ENCODE measurements around the gene HADH.
"Not testable (repeated sequence)": the region's sequence is repeated elsewhere in the genome, so short reads cannot be mapped to it uniquely, and the experiment has no call there.

Gene HADH

DNA sequence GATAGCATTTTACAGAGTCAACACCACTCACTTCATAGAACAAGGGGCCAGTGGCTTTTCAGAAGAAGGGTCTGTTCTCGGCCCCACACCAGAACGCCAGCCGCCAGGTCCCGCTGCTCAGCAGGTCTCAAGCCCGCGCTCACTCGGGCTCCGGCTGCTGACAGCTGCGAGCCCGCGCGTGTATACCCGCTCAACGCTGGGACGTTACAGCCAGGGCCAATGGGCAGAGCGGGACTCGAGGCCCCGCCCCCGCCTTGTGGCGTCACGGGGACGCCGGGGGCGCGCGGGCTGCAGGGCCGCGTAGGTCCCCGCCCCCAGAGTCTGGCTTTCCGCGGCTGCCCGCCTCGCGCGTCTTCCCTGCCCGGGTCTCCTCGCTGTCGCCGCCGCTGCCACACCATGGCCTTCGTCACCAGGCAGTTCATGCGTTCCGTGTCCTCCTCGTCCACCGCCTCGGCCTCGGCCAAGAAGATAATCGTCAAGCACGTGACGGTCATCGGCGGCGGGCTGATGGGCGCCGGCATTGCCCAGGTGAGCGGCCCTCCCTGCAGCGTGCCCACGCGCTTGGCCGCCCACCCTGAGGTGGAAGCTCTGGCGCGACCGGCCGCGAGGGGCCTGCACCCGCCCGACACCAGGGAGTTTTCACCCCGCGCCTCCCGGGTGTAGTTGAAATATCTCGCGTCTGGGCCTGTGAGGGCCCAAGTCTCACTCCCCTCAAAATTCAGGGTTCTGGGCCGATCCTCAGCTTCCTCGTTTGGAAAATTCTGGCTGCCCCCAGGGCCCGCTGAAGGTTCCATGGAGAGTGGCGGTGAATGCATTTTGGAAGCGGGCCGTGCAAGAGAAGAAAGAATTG is at the start of gene HADH:
Gene HADH (plus strand): TSS at position 353 of the 850 bp plus-strand sequence. CDS start 44 bp downstream, at position 397.
- peak; percentile 87 to 90 for DNase-seq (ENCODE audit: low read depth in 2 of 2)

DNA sequence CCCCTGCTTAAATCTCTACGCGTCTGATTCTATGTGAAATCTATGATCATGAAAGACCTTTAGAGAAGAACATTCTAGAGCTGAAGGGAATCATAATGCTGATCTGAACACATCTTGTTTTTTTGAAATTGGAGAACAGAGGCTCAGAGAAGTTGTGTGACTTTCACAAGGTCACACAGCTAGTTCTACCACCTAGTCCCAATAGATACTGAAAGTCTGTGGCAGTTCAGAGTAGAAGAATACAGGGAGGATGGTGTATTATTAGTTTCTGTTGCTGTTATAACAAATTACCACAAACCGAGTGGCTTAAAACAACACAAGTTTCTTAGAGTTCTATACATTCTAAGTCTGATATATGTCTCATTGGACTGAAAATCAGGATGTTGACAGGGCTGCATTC is 43.9 kb upstream of the HADH start:
- DNase-seq (ENCODE audit: low read depth in 2 of 2) = no peak

DNA sequence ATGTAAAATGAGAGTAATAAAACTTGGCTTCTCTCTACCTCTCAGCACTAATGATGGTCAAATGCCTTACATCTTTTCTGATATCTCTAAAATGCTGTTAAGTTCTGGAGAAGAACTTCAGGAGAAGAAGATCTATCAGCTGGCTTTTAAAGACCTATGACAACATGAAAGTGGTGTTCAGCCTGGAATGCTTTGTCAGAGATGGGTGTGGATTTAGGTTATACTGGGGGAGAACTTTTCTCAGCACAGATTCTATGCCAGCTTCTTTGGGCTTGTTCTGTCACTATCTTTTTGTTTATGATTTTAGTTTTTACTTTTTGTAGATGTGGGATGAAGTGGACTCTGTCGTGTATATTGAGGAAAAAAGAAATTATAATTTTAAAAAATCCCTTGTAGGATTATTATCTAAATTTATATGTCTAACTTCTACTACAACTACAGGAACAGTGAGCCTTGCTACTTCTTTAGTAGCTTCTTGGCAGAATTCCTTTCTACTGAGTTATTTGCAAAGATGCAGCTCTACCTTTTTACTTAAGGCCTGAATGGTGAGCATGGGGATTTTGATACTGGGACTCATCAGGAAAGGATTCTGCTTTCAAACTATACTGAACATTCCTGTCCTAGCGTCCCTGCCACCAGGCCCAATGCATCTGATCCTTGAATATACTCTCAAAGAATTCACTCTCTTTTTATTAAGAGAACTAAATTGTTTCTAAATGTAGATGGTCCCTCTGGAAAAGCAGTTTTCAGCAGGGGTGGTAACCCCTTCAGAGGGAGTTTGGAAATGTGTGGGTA is 38.7 kb upstream of the HADH start:
- no peak for DNase-seq (ENCODE audit: low read depth in 2 of 2)

DNA sequence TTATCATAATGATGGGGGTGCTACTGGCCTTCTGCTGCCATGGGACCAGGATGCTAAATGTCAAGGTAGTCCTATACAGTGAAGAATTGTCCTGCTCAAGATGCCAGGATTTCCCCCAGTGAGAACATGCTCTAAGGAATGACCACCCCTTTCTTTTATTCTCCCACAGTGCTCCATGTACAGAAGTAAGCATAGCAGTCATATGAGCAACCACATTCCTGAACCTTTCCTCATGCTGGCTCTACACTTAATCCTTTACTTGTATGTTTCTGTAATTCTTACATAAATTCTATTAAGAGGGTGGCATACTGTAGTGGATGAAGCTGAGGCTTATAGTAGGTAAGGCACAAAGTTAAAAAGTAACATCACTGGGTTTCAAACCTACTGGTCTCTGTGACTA is 38.1 kb upstream of the HADH start:
- no peak for DNase-seq (ENCODE audit: low read depth in 2 of 2)

DNA sequence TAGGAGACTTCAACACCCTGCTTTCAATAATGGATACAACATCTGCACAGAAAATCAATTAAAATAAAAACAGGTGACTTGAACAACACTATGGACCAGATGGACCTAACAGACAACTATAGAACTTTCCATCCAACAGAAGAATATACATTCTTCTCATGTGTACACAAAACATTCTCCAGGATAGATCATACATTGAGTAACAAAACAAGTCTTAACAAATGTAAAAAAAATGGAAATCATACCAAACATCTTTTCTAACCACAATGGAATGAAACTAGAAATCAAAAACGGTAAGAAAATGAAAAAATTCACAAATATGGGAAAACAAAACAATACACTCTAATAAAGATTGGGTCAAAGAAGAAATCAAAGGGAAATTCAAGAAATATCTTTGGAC is 33.7 kb upstream of the HADH start:
- no peak for DNase-seq (ENCODE audit: low read depth in 2 of 2)

DNA sequence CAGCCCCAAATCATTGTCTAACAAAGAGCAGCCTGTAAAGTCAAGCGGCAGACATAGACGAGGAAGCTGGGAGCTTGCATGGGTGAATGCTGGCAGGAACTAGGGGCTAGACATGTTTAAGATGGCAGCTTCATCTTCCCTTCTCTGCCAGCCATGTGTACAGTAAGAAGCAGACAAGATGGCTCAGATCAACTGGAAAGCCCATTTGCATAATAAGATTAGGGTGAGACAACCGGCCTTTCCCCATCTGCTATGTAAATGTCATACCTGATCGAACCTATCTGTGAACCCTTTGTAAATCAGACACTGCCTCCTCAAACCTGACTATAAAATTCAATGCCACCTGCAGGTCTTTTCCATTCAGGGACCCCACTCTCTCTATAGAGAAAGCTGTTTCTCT is 22.8 kb upstream of the HADH start:
- no peak for DNase-seq (ENCODE audit: low read depth in 2 of 2)

DNA sequence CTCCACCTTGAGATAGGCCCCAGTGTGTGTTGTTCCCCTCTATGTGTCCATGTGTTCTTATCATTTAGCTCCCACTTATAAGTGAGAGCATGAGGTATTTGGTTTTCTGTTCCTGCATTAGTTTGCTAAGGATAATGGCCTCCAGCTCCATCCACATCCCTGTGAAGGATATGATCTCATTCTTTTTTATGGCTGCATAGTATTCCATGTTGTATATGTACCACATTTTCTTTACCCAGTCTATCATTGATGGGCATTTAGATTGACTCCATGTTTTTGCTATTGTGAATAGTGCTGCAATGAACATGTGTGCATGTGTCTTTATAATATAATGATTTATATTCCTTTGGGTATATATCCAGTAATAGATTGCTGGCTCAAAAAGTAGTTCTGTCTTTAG is 22.2 kb upstream of the HADH start:
- not testable (repeated sequence) for DNase-seq (ENCODE audit: low read depth in 2 of 2)

DNA sequence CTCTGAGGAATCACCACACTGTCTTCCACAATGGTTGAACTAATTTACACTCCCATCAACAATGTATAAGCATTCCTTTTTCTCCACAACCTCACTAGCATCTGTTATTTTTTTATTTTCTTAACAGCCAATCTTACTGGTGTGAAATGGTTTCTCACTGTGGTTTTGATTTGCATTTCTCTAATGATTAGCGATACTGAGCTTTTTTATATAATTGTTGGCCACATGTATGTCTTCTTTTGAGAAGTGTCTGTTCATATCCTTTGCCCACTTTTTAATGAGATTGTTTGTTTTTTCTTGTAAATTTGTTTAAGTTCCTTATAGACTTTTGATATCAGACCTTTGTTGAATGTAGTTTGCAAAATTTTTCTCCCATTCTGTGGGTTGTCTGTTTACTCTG is 21.8 kb upstream of the HADH start:
- not testable (repeated sequence) for DNase-seq (ENCODE audit: low read depth in 2 of 2)

DNA sequence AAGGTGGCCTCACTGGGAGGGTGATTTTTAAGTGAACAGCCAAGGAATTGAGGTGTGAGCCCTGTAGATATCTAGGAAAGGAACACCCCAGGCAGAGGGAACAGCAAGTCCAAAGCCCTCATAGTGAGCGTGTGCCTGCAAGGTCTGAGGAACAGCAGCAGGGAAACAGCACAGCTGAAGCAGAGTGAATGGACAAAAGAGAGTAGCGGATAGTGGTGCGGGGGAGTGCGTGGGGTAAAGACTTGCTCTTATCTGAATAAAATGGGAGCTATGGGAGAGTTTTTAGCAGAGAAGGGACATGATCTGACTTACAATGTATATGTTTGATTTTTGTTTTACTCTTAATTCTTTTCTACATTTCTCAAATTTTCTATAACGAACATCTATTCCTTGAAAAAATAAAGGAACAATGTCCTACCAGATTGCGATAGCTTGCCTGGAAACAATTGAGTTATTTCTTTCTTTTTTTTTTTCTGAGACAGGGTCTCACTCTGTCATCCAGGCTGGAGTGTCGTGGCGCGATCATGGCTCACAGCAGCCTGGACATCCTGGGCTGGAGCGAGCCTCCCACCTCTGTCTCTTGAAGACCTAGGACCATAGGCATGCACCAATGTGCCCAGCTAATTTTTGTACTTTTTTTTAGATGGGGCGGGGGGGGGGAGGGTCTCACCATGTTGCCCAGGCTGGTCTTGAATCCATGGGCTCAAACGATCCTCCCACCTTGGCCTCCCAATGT is 19.5 kb upstream of the HADH start:
- DNase-seq (ENCODE audit: low read depth in 2 of 2) = no peak

DNA sequence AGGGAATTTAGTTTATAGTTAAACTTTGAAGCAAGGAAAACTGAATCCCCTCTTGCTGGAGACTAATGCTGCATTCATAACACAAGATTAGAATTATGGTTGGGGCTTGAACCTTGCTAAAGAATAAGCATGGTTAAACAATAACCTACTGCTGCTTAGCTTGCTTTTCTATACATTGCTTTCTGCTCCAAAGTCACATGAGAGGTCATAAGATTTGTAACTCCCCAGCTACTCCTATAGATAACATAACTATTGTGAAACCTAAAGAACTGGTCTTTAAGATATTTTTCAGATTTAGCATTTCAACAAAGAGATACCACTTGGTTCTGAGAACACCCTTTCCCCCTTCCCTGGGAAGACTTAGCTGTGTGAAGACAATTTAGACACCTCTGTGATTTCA is 17.1 kb upstream of the HADH start:
- no peak for DNase-seq (ENCODE audit: low read depth in 2 of 2)

DNA sequence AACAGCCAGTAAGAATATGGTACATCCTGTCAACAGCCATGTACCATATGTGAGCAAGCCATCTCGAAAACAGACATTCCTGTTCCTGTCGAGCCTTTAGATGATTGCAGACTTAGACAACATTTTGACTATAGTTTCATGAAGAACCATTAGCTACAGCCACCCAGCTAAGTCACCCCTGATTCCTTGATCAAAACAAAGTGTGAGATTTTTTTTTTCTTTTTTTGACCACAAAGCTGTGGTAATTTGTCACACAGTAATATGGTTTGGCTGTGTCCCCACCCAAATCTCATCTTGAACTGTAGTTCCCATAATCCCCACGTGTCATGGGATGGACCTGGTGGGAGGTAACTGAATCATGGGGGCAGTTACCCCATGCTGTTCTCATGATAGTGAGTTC is 15.2 kb upstream of the HADH start:
- no peak for DNase-seq (ENCODE audit: low read depth in 2 of 2)

DNA sequence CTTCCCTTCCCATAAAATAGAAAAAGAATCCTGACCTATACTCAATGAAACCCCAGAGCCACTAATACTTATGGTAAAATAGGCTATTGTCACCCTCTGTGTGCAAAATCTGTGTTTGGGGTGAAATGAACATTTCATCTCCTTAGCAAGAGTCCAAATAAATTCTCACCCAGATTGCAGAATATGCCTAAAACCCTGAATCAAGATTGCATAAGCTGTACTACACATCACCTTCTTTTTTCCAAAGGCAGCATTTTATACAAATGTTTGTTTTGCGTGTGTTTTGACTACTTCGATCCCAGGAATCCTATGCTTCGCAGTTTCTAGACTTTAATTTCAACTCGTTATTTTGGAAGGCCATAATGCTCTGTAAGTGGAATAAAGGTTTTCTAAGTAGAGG is 12.2 kb upstream of the HADH start:
- DNase-seq (ENCODE audit: low read depth in 2 of 2) = no peak

DNA sequence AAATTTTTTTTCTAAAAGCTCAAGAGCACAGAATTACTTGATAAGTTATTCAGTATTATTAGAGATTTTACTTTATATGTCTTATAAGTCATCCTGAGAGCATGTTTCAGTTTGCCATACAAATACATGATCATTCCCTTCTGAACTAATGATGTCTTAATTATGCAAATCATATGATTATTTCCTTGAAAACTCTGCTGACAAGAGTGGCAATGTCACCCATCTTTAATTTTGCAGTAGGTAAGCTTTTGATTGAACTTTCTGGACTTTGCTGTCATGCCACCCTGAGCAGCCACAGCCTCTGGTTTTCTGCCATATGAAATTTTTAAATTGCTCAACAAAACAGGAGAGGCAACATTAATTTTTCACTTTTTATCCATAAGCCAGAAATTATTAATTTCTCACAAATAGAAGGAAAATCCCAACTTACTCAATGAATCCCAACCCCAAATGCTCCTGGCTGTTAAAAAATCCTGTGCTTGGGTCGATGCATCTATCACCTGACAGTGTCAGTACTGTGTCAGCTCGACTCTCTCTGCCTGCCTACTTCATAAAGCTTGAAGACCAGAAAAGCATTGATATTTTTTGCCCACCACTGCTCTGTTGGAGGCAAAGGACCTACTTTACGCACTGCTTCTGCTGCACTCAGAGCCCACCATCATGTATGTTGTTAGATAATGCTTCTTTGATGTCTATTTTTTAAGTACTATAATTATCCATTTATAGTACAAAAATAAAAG is 11.6 kb upstream of the HADH start:
- no peak for DNase-seq (ENCODE audit: low read depth in 2 of 2)

DNA sequence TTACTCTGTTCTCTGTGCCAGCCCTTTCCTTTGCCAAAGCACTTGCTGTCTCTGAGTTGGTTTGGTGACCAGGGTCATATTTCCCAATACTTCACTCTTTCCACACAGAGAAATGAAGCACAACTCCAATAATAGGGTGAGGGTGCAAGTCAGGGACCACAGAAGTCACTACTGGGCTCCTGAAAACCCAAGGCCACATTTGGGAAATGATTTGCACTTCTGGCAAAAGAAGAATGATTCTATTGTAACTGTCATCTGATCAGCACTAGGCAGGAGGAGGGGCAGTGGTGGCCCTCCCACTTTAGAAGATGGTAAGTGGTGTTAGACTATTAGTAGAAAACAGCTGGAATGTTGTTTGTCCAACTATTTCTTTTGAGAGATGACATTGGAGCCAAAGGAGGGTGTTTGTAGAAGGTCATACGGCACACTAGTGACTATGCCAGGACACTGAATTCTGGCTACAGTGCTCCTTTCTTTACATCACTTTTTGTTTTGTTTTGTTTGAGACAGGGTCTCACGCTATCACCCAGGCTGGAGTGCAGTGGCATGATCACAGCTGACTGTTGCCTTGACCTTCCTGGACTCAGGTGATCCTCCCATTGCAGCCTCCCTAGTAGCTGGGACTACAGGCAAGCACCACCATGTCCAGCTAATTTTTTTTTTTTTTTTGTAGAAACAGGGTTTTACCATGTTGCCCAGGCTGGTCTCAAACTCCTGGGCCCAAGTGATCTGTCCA is 10.8 kb upstream of the HADH start:
- DNase-seq (ENCODE audit: low read depth in 2 of 2) = no peak

DNA sequence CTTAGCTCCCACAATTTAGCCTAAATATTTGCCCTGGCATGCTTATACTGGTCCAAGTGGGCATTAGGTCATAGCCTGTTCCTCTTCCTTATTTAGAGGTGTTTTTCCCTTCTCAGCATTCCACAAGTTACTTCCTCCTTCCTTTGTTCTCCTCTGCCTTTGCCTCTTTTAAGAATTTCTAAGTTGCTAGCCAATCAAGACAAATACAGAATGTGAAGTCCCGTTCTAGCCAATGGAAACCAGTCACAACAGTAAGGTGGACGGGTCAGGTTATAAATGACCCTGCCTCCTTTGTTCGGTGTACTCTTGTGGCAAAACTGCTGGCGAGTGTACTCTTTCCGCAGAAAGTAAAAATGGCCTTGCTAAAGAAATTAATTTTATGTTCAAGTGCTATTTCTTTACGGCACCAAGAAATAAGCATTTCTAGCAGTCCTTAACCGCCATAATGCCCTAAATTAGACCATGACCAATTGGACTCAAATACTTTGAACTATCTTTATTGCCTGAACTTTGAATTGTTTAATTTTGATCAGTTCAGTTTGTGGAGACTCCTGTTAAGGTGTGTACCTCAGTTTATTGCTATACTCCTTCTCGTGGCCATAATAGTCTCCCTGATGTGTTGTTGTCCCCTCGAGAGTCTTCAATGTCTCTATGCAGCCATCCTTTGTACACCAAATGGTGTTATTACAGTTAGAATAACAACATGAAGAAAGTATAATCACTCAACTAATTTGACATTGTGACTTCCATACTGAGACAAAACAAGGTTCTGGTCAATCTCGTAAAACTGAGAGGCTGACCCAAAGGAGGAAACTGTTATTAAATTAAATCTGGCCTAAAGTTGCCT is 1.6 kb upstream of the HADH start:
- no peak for DNase-seq (ENCODE audit: low read depth in 2 of 2)

DNA sequence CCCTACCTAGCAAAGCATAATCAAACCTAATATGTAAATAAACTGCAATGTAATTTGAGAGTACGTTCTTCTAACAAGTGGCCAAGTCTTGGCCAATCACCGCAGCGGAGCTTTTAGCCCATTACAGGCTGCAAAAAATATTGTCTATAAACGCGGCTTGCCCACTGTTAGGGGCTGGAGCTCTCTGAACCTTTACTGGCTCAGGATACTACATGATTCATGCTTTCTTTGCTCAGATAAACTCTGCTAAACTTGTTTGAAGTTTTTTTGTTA is 990 bp upstream of the HADH start:
- DNase-seq (ENCODE audit: low read depth in 2 of 2) = no peak

DNA sequence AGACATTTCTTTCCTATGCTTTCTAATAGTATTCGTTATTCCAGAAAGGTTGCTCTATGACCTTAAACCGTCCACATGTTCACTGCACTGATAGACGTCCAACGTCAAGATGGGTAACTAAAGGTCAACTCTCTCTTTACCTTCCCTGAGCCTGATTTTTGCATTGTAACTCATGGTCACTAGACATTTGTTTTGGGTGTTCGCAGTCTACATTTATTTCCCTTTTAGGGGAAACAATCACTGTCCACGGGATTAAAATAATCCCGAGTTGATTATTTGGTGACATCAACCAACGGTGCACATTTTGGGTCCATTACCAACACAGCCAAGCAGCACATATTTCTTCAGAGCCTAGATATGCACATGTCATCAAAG is 540 bp upstream of the HADH start:
- no peak for DNase-seq (ENCODE audit: low read depth in 2 of 2)

DNA sequence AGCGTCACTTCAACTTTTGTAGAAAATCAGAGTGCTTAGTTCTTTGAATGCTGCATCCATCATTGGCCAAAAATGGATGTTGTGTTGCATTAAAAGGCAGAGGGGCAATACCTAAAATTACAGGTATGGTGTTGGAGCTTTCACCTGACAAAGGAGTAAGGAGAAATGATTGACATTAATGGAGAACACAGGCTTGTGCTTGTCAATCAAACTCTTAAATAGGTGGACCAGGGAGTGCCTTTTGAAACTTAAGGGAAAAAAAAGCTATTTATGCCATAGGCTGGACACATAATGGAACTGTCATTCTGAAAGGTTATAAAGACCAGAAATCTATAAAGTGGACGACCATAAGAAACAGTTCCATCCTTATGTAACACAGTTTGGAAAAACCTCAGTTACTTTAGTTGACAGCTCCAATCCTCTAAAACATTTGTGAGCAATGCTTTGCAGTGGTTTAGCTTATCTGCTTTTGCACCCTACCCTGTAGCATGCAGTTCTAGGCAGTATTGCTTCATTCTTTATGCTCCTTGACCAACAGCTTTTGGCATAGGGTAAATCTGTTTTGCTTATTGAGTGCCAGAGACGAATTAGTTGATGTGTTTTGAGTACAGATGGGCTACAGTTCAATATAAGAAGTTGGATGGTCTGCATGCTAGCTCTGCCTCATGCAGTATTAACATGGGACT is 2.4 kb downstream of the HADH start:
- DNase-seq (ENCODE audit: low read depth in 2 of 2) = no peak

DNA sequence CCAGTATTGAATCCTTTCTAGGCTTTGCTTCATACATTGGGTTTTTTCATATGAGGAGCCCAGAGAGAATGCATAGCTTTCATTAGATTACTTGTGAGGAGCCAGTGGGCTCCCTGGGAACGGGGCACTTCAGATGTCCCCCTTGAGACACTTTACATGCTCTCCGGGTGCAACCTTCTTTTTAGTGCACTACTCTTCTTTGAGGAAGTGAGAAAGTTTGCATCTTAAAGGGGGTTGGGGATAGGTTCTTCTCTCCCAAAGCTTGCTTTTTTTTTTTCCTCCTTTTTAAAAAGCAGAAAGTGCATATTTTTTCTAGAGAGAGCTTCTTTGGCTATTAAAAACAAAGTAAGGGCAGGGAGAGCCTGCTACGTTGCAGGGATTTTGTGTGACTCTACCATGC is 4.3 kb downstream of the HADH start:
- DNase-seq (ENCODE audit: low read depth in 2 of 2) = no peak

DNA sequence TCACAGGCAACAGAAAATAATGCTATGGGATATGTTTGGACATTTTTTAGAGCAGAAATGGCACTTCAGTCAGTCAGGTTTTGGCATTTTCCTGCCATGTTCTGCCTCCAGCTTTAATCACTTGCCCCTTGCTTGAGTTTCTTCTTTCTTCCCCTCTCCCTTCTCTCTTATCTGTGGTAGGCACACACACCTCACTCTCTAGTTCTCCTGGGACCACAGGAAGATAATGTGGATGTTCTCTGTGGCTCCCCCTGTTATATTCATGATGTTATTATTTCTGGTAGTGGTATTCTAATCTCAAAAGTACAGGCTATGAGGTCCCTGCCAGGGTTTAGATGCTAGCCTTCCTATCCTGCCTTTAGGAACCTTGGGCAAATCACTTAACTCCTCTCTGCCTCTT is 5.2 kb downstream of the HADH start:
- no peak for DNase-seq (ENCODE audit: low read depth in 2 of 2)
